SK-N-MC (cell line): ENCODE data around the gene TEDC2.

Experiments
- DNase-seq: peaks from one replicate; pipeline ENCODE4 v3.0.0-alpha.2; 2011; ENCODE audit warnings: low read depth, low spot score
- H3K27ac ChIP-seq: fragments of 200-600 bp; sonication (generic); 2 replicates; pipeline ENCODE4 v1.5.1; 2016; ENCODE audit warnings: mixed run types
- H3K36me3 ChIP-seq: fragments of 200-600 bp; sonication (generic); 2 replicates; pipeline ENCODE4 v1.6.1; 2017; ENCODE audit warnings: antibody characterized with exemption, low read length, mixed read lengths; ENCODE audit not compliant: insufficient read depth
- H3K4me3 ChIP-seq: fragments of 200-600 bp; sonication (generic); 2 replicates; pipeline ENCODE4 v1.5.1; 2016
- H3K9ac ChIP-seq: fragments of 200-600 bp; sonication (generic); 2 replicates; pipeline ENCODE4 v1.8.0; 2017; ENCODE audit warnings: mixed run types, mixed read lengths; ENCODE audit not compliant: insufficient read length
- H3K9me3 ChIP-seq: fragments of 200-600 bp; sonication (generic); 2 replicates; pipeline ENCODE4 v1.6.1; 2017; ENCODE audit warnings: low read depth, mild to moderate bottlenecking, antibody characterized with exemption, low read length, moderate library complexity, mixed read lengths
- EZH2 ChIP-seq: fragments of 200-600 bp; sonication (generic); IDR thresholded peaks from one replicate; pipeline ENCODE4 v1.6.1; 2017; ENCODE audit warnings: antibody characterized with exemption
- FOXP2 ChIP-seq: optimal IDR thresholded peaks from 2 replicates; pipeline ENCODE3; 2011; ENCODE audit warnings: mild to moderate bottlenecking, moderate library complexity; ENCODE audit not compliant: insufficient read depth; ENCODE audit errors: extremely low read length, control extremely low read depth
- POLR2AphosphoS5 ChIP-seq: IDR thresholded peaks from 2 replicates; pipeline ENCODE4 v1.6.1; 2012; ENCODE audit warnings: mild to moderate bottlenecking, low read depth, low read length, borderline replicate concordance

TEDC2 gene

DNA sequence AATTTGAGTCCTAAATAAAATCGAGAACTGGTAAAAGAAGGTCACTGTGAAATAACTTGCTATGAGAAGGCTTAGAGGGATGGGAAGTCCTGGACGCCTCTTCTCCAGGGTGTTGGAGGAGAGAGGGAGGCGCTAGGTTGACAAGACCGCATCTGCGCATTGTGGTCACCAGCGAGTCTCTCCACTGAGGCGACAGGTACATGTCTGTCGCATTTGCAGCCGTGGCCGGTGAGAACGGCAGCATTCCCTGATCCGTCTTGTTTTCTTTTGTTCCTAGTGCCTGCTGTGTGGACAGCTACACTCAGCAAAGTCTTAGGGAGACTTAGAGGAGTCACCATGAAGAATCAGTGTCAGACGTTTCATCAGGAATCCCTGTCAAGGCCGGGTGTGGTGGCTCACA, 45.8 kb downstream of the TEDC2 start:
- no peaks in the 10 kb centered on the region for H3K36me3 ChIP-seq
- H3K9me3 ChIP-seq: no peaks in the 10 kb centered on the region
- no peak overlapping the region for H3K27ac ChIP-seq
- no peak for TF ChIP-seq EZH2
- no peak for TF ChIP-seq FOXP2
- no peak for TF ChIP-seq POLR2AphosphoS5
- DNase-seq: no peak
- H3K9ac ChIP-seq: no peak overlapping the region
- no peak overlapping the region for H3K4me3 ChIP-seq

DNA sequence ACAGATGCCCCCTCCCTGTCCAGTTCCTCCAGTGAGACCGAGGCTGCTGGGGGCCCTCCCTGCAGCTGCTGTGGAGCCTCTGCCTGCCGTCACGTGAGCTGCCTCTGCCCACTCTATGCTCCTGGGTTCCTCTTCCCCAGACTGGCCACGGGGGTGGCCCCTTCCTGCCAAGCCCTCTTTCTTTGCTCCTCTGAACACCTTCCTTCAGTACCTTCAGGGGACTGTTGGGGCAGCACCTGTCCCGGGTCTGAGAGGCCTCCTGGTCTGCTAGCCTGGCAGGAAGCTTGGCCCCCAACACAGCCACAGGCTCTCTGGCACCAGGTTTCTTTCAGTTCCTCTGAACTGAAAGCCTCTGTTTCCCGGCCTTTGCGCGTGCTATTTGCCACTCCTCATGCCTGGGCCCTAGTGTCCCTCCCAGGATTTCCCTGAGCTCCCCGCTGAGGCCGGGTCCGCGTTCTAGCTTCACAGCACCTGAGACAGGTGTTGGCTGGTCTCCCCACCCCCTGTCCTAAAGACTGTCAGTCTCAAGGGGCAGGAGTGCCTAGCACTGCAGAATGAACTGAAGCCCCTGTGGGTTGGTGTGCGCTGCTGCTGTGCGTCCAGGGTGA, 47.2 kb downstream of the TEDC2 start:
- no peak for TF ChIP-seq POLR2AphosphoS5
- no peak for TF ChIP-seq FOXP2
- TF ChIP-seq EZH2: no peak
- Histone ChIP-seq H3K9me3 (no peaks in the 10 kb centered on the region), H3K27ac (no peak overlapping the region), H3K9ac (no peak overlapping the region), H3K4me3 (no peak overlapping the region), H3K36me3 (no peaks in the 10 kb centered on the region)
- DNase-seq: no peak

DNA sequence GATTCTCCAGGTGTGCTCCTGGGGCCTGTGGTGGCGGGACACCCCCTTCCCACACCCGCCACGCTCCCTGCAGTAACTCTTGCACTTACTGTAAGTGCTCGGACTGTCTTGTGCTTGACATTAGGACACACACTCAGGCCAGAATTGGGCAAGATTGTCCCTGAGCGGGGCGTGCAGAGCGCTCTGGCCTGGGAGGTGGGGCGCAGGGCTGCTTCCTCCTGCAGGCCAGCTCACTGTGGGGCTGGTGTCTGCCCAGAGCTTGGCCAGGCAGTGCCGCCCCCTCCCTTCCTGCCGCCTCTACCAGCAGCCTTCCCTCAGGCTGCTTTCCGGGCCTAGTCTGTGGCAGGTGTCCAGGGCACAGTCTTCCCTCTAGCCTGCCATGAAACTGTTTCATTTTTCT, 47.8 kb downstream of the TEDC2 start:
- Histone ChIP-seq H3K27ac (no peak overlapping the region), H3K9ac (no peak overlapping the region), H3K4me3 (no peak overlapping the region)

DNA sequence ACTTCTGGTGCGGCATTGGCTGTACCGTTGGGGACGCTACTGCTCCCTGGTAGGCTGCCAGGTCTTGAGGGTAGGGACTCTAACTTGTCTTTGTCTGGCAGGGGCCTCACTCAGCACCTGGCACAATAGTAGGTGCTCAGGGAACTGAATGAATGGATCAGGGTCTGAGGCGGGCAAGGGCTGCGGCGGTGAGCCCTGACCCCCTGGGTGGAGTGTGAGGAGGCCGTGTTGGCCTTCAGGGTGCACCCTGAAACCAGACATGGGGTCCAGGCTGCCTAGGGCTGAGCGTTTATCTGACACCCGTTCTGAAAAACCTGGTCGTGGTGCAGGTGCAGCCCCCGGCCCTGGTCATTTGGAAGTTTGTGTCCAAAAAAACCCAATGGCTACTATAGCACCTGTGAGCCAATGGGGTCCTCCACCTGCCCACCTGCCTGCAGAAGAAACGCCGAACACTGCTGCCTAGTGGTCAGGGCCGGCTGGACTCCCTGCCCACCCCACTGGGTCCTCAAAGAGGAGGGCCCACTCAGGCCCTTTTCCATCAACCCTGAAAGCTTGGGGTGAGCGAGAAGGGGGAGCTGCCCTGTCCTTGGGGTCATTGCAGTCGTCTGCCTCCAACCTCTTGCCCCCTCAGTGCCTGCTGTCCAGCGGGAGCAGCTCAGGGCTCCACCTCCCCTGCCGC, 49.0 kb downstream of the TEDC2 start:
- DNase-seq: no peak
- Histone ChIP-seq H3K9ac (no peak overlapping the region), H3K4me3 (no peak overlapping the region), H3K9me3 (no peaks in the 10 kb centered on the region), H3K36me3 (no peaks in the 10 kb centered on the region), H3K27ac (no peak overlapping the region)
- TF ChIP-seq FOXP2 (no peak), EZH2 (no peak), POLR2AphosphoS5 (no peak)

More for the DNA sequence above, 47.8 kb downstream of the TEDC2 start:
- H3K36me3 ChIP-seq: no peaks in the 10 kb centered on the region
- no peak for TF ChIP-seq FOXP2
- no peak for TF ChIP-seq POLR2AphosphoS5
- TF ChIP-seq EZH2: no peak
- no peaks in the 10 kb centered on the region for H3K9me3 ChIP-seq
- no peak for DNase-seq

DNA sequence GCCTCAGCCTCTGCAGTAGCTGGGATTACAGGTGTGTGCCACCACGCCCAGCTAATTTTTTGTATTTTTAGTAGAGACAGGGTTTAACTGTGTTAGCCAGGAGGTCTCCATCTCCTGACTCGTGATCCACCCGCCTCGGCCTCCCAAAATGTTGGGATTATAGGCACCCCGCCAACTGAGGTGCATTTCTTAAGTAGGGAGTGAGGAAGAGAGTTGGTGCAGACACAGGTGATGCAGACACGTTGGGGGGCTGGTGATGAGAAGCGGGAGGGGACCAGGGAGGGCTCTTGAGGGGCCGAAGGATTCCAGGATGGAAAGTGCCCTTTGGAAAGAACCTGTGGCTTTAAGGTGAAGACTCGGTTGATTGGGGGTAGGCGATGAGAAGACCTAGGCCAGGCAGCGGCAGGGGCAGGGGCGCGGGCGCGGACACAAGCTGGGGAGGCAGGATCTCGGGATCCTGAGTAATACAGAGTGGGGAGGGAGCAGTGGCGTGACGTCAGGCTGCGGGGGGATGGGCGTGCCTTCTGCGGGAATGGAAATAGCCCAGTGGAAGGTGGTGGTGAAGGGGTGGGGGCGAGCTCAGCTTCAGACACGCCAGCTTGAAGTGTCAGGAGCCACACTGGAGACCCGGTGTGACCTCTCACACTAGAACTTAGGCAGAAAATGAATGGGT, 51.4 kb downstream of the TEDC2 start:
- Histone ChIP-seq H3K9me3 (no peaks in the 10 kb centered on the region), H3K27ac (no peak overlapping the region), H3K9ac (no peak overlapping the region), H3K36me3 (no peaks in the 10 kb centered on the region), H3K4me3 (no peak overlapping the region)
- TF ChIP-seq POLR2AphosphoS5 (no peak), FOXP2 (no peak), EZH2 (no peak)
- DNase-seq: no peak

DNA sequence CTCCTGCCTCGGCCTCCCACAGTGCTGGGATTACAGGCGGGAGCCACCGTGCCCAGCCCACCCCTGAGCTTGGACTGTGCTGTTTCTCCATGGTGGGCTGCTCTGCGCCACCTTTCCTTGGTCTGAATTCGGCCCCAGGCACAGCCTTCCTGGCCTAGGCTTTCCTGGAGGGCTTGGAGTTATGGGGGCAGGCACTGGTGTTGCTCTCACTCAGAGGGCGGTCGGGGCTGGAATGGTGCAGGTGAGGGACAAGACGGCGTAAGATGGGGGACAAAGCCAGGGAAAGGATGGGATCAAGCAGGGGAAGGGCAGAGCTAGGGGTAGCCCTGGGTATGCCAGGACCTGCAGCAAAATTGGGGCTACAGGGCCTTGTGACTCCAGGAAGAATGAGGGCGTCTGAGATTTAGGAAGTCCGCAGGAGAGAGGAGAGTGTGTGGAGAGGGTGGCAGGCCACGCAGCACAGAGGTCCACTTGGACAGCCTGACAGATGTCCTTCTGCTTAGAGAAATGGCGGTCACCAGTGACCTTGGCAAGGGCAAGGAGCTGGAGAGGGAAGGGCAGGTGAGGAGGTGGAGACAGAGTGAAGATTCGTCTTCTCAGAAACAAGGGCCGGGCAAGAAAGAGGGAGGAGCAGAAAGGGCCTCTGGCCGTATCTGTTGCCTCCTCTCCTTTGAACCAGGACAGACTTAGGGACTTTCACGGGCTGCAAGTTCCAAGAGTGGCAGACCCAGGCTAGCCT, 52.3 kb downstream of the TEDC2 start:
- TF ChIP-seq FOXP2 (no peak), POLR2AphosphoS5 (no peak), EZH2 (no peak)
- H3K4me3 ChIP-seq: no peak overlapping the region
- no peak overlapping the region for H3K9ac ChIP-seq
- no peak overlapping the region for H3K27ac ChIP-seq
- H3K9me3 ChIP-seq: no peaks in the 10 kb centered on the region
- DNase-seq: no peak
- no peaks in the 10 kb centered on the region for H3K36me3 ChIP-seq

DNA sequence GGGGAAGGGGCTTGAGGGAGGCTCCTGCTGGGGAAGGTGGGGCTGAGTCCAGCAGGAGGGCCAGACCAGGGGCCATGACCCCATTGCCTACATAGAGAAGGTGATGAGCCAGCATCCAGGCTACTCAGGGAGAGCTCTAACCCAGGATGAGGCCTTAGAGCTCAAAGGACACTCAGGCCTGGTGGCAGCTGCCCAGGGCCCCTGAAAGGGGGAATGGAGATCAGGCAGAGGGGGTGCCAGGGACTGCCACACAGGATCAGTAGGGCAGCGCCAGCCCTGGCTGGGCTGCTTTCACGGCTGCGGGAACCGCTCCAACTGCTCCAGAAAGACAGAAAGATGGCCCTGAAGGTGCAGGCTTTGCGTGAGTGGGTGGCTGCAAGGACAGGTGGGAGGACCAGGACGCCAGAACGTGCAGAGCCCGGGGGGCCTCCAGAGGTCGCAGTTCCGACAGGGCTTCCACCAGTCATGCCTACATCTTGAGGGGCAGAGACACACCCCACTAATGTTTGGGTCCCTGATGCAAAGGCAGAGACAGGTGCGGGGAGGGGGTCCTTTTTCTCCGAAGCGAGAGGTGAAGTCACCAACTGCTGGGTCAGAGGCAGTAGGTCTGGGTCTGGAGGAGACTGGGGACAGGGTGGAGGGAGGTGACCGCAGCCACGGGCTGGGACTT, 53.0 kb downstream of the TEDC2 start:
- no peak for DNase-seq
- TF ChIP-seq EZH2 (no peak), POLR2AphosphoS5 (no peak), FOXP2 (no peak)
- no peak overlapping the region for H3K27ac ChIP-seq
- H3K9me3 ChIP-seq: no peaks in the 10 kb centered on the region
- peak overlapping the region; percentile 95 for H3K4me3 ChIP-seq
- H3K36me3 ChIP-seq: no peaks in the 10 kb centered on the region
- peak overlapping the region; percentile 97 for H3K9ac ChIP-seq
